GM21447 (cell line): ENCODE results near the gene MAPRE2.

Experiments used
- ATAC-seq: cut with Tn5 transposase; IDR thresholded peaks from one replicate; pipeline ENCODE4 v1.9.1; 2021; ENCODE audit not compliant: unreplicated experiment

MAPRE2 gene

GRCh38 chr18:35040988-35041814 is at the start of gene MAPRE2:
MAPRE2 (plus strand) TSS chr18:35041413; CDS start chr18:35041540, 127 bp downstream.
- ATAC-seq: peak; percentile 68

DNA sequence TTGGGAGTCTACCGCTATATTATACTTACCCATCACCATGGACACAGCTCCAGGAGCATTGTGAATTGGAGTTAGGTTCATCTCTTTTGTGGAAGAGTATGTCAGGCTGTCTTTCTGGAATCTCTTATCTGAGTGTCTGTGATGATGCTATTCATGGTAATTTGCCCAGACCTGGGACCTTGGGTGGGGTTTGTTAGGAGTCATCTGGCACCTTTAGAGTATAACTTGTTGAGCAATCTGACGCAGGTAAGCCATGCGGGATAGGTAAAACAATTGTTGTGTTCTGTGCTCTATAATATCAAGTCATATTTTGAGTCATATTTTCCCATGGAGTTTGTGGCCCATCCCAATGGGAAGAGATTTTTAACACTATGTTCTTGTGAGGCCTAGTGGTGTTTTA is 49.7 kb upstream of the MAPRE2 start:
- ATAC-seq: no peak

GRCh38 chr18:34993289-34993688 is 47.9 kb upstream of the MAPRE2 start:
- no peak for ATAC-seq

DNA sequence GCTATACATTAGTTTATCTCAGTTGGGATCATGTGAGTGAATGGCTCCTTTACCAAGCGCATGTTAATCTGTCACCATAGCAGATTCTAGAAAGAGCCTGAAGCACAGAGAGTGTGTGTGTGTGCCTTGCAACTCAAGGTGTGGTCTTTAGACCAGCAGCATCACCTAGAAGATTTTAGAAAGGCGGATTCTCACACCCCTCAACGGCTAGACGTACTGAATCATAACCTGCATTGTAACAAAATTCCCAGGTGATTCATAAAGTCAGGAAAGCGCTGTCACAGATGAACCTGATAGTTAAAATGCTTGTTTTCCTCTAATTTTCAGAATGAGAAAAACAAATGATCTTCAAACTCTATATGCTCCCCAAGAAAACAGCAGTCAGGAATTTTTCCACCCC is 45.5 kb upstream of the MAPRE2 start:
- ATAC-seq: no peak

- ATAC-seq: no peak
These were observed 42.6 kb upstream of the MAPRE2 start for GRCh38 chr18:34998661-34999060.

- no peak for ATAC-seq
These were observed 41.4 kb upstream of the MAPRE2 start for GRCh38 chr18:34999756-35000289.

DNA sequence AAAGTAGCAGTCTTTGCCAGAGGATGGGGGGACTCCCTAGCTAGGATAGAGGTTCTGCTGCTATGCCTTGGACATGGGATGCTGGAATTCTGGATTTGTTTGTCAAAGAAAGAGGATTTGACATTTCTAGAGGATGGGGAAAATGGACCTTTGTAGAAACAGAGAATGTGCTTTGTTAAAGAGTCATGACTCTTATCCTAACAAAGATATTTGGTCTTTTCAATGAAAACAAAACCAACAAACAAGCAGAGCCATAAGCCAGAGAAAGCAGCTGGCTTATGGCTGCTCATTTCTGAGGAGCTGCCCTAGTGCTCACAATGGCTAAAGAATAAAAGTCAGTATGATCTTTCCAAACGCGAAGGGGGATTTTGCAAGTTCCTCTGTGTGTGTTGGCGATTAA is 40.8 kb upstream of the MAPRE2 start:
- no peak for ATAC-seq

DNA sequence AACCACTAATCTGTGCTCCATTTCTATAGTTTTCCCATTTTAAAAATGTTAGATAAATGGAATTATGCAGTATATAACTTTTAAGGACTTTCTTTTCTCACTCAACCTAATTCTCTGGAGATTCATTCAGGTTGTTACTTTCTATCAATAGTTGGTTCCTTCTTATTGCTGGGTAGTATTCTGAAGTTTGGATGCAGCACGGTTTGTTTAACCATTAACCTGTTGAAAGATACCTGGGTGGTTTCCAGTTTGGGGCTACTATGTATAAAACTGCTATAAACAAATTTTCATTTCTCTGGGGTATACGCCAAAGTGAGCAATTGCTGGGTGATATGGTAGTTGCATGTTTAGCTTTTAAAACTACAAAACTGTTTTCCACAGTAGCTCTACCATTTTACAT is 39.1 kb upstream of the MAPRE2 start:
- no peak for ATAC-seq

- no peak for ATAC-seq
These were observed 35.1 kb upstream of the MAPRE2 start for GRCh38 chr18:35005963-35006577.

DNA sequence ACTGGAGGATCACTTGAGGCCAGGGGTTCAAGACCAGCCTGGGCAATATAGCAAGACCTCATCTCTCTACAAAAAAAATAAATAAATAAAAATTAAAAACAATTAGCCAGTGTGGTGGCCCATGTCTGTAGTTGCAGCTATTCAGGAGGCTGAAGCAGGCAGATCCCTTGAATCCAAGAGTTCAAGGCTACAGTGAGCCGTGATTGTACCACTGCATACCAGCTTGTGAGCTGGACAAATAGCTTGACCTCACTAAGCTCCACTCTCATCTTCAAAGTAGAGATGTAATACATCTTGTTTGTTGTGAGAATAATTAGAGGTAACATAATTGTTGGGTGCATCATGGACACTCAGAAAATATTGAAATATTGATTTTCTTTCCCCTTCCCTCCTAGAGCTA is 31.1 kb upstream of the MAPRE2 start:
- no peak for ATAC-seq

DNA sequence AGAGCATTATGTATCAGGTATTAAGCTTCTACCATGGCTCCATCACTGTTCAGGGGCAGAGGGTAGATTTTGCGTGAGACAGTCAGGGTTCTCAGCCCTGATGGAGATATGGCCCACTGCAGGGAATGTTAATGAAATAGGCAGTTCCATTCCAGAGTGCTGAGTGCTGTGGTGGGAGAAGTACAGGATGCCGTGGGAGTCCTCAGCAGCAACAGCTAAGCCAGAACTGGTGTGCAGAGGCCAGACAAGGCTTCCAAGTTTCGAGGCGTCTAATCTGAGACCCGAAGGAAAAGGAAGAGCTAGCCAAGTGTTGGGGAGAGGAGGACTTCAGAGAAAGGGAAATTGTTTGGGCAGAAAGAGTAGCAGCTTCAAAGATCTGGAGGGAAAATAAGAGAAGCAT is 30.2 kb upstream of the MAPRE2 start:
- ATAC-seq: no peak

- ATAC-seq: no peak
These were observed 21.3 kb upstream of the MAPRE2 start for GRCh38 chr18:35019933-35020332.

GRCh38 chr18:35022426-35023001 is 18.7 kb upstream of the MAPRE2 start:
- no peak for ATAC-seq

GRCh38 chr18:35024196-35024595 is 17.0 kb upstream of the MAPRE2 start:
- no peak for ATAC-seq

GRCh38 chr18:35024965-35025364 is 16.2 kb upstream of the MAPRE2 start:
- ATAC-seq: no peak

GRCh38 chr18:35026407-35027061 is 14.7 kb upstream of the MAPRE2 start:
- peak; percentile 43 for ATAC-seq

DNA sequence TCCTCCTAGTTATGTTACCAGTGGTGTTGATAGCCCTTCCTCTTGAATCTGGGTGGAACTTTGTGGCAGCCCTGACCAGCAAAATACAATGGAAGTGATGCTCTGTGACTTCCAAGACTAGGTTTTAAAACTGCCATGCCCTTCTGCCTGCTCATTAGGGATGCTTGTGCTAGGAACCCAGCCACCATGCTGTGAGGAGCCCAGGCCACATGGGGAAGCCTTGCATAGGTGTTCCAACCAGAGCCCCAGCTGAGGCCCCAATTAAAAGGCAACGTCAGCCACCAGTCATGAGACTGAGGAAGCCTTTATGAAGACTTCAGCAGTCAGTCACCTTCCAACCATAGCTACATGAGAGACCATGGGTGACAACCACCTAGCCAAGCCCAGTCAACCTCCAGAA is 14.0 kb upstream of the MAPRE2 start:
- no peak for ATAC-seq

DNA sequence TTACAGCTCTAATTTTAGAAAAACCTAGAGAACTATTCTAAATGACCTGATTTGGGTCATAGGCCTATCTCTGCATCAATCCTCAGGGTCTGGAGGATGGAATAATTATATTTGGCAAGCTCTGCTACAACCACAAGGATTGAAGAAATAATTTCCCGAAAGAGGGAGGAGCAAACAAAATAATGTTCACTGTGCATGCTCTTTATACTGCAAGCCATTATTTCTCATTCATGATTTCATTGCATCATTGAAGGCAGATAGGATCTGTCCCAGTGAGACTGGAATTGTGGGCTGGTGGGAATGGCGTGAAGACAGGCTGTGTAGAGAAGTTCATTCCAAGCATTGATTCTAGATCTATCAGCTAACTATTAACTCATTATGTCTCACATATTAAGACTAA is 12.7 kb upstream of the MAPRE2 start:
- no peak for ATAC-seq

GRCh38 chr18:35029103-35029502 is 12.1 kb upstream of the MAPRE2 start:
- ATAC-seq: no peak

GRCh38 chr18:35029770-35030169 is 11.4 kb upstream of the MAPRE2 start:
- ATAC-seq: peak; percentile 78

DNA sequence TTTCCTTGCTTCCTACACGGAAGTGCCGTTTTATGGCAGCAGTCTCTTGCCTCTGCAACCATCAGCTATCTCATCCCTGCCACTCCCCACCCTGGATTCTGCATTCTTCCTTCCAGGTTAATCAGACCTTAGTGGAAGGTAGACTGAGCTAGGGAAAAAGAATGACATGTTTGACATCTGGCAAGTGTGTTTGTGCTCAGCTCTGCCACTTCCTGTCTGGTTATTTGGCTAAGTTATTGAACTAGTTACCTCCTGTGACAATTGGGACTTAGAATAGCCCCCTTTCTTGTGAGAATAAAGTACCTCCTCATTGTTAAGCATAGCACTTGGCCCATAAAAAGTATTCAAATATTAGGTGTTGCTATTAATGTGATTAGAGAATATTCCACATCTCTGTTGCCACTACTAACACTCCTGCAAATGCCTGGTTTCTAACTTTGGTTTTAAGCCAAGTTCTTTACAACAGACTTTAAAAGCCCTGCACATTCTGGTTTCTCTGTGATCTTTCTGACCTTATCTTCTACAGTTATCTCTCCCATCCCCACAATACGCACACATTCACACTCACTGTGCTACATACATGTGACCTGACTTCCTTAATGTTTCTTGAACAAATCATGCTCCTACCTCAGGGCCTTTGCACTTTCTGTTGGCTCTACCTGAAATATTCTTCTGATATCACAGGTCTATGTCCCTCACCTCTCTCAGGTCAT is 10.8 kb upstream of the MAPRE2 start:
- peak; percentile 62 for ATAC-seq
